Heart right ventricle (tissue), 16 donors: ENCODE results near the gene BRD2. TPM values are rescaled to one million over a fixed set of nuclear protein-coding genes. Genes with fewer than 3 reads are reported as not detected.
A peak's percentile ranks its signal among the peaks of the same experiment; 100 is the strongest.

Source experiments
- ATAC-seq, 8 donors: fragments of 200-7000 bp; cut with Tn5 transposase; one replicate each; pipeline ENCODE4 v1.9.1; 2020; ENCODE audit warnings: mild to moderate bottlenecking in 8 of 8, moderate library complexity in 8 of 8, moderate number of reproducible peaks in 1 of 8
- DNase-seq, 2 donors: peaks; one replicate each; pipeline ENCODE4 v3.0.0-alpha.2; 2020
- H3K27ac ChIP-seq, 10 donors: fragments of 200-600 bp; sonication (generic) in 2 of 10; one replicate each; pipeline versions ENCODE4 v1.5.0 to v1.8.0; 2020 to 2022; ENCODE audit warnings: mild to moderate bottlenecking in 3 of 10
- H3K27me3 ChIP-seq, 7 donors: fragments of 200-600 bp; one replicate each; pipeline ENCODE4 v1.8.0; 2021 to 2022; ENCODE audit warnings: mild to moderate bottlenecking in 2 of 7
- H3K36me3 ChIP-seq, 9 donors: fragments of 200-600 bp; sonication (generic) in 1 of 9; one replicate each; pipeline versions ENCODE4 v1.5.0 to v1.8.0; 2020 to 2022; ENCODE audit warnings: mild to moderate bottlenecking in 2 of 9
- H3K4me1 ChIP-seq, 9 donors: fragments of 200-600 bp; sonication (generic) in 1 of 9; one replicate each; pipeline versions ENCODE4 v1.5.0 to v1.8.0; 2020 to 2022; ENCODE audit warnings: mild to moderate bottlenecking in 4 of 9
- H3K4me3 ChIP-seq, 10 donors: fragments of 200-600 bp; sonication (generic) in 2 of 10; one replicate each; pipeline versions ENCODE4 v1.5.0 to v1.8.0; 2020 to 2022; ENCODE audit warnings: mild to moderate bottlenecking in 7 of 10, moderate library complexity in 2 of 10
- H3K9me3 ChIP-seq, 11 donors: fragments of 200-600 bp in 10 of 11; sonication (generic) in 2 of 11; one replicate each; pipeline versions ENCODE4 v1.5.0 to v1.8.0; 2013 to 2022; ENCODE audit warnings: mild to moderate bottlenecking in 2 of 11, control low read depth in 1 of 11, moderate library complexity in 1 of 11
- CTCF ChIP-seq, 9 donors: fragments of 200-600 bp; sonication (generic) in 2 of 9; IDR thresholded peaks; one replicate each; pipeline versions ENCODE4 v1.5.0 to v1.8.0; 2021 to 2022; ENCODE audit warnings: antibody characterized with exemption in 9 of 9, mild to moderate bottlenecking in 5 of 9, moderate library complexity in 1 of 9
- WGBS, 2 donors: extraction: QIAGEN DNeasy Blood & Tissue Kit; methylation state at CpG; one replicate each; pipeline ENCODE4 v1.1.7; 2013; ENCODE audit warnings: inconsistent platforms in 1 of 2; 5-methylcytosine and 5-hydroxymethylcytosine counted together
- intact Hi-C, 10 donors: fragments of 100-400 bp; cut with DNase I; formaldehyde crosslinking; loops; one replicate each; pipeline versions ENCODE4 v1.11.1 to v1.14.2; 2022
- polyA plus RNA-seq, 2 donors: library from polyadenylated mRNA; stranded (reverse); fragments of 200-250 nt; gene quantifications; one replicate each; pipeline ENCODE4 v1.2.3, GENCODE V29; 2013
- total RNA-seq, 10 donors: library from RNA; stranded (reverse); fragmentation: NEBNext Ultra II Directional in 3 of 10; extraction: Animal tissue kit (Norgen Biotek cat#: 25700) in 3 of 10; gene quantifications; one replicate each; pipeline versions ENCODE4 v1.2.1 to v1.2.4, GENCODE V29; 2021 to 2023
- donor health status: Arrhythmogenic right ventricular cardiomyopathy.
- donor health status: ischemic (EF 13 %, LVEDD 7.1; RV severe dilation, severe dysfunction).
- donor health status: healthy with polysubstance abuse.
- donor health status: DM: no; HTN: yes; CAD: no.
- donor health status: DM: no; HTN: no; CAD: no.
- donor health status: ischemic (EF 25% LVEDD 6.9; RV normal size, moderate dysfunction).
- donor health status: ischemic (EF 25% LVEDD 5.7; RV mildly dilated, moderate dysfunction).
- donor health status: healthy.
- donor health status: DM: yes; HTN: yes; CAD: no.
- donor health status: Ischemic cardiomyopathy.
- donor health status: ischemic (EF 35%, LVEDD 5.7; RV mildly dilated, moderate dysfunction).
- donor health status: nonischemic (EF 11% LVEDD 7.7; RV severe dilation, severe dysfunction).
- donor health status: DM: yes; HTN: yes; CAD: no.
- donor health status: PGD.
- donor health status: ischemic (EF 29% LVEDD 5.4; RV normal size, mild dysfunction).
- donor health status: nonischemic (EF 23%, LVEDD 6.1; RV moderate dilation, normal function).

The BRD2 gene
- total and polyA plus RNA-seq, 12 donors = 49.3 to 97.0 (median 74.9) TPM

DNA sequence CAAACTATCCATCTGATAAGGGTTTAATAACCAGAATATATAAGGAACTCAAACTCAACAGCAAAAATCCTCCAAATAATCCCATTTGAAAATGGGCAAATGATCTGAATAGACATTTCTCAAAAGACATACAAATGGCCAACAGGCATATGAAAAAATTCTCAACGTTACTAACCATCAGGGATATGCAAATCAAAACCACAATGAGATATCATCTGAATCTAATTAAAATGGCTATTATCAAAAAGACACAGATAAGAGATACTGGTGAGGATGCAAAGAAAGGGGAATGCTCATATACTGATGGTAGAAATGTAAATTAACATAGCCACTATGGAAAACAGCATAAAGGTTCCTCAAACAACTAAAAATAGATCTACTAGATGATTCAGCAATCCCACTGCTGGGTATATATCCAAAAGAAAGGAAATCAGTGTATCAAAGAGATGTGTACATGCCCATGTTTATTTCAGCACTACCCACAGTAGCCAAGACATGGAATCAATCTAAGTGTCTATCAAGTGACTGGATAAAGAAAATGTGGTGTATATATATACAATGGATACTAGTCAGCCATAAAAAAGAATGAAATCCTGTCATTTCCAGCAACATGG, 6.1 kb upstream of the BRD2 start:
- no peak overlapping the region for H3K27ac ChIP-seq
- ATAC-seq = no peak
- no peak for DNase-seq
- no peaks in the 10 kb centered on the region for H3K9me3 ChIP-seq
- no peak for TF ChIP-seq CTCF (IDR thresholded peaks at IDR 0.05)
- peaks cover 3 to 53% (median 15%) of the 10 kb centered on the region in 9 donors for H3K4me1 ChIP-seq
- no peaks in the 10 kb centered on the region for H3K36me3 ChIP-seq
- intact Hi-C loops = no loop called here
- H3K4me3 ChIP-seq = no peak overlapping the region
- H3K27me3 ChIP-seq = no peaks in the 10 kb centered on the region
- 73 to 77% methylated on average over 1 of the region's 1 CpG for WGBS, 2 donors

GRCh38 chr6:32963866-32964265, 4.5 kb upstream of the BRD2 start:
- Histone ChIP-seq H3K9me3 (no peaks in the 10 kb centered on the region), H3K4me3 (no peak overlapping the region), H3K27ac (peak overlapping the region in 1 of 10 donors; percentile 9), H3K36me3 (no peaks in the 10 kb centered on the region), H3K4me1 (peaks cover 3 to 59% (median 17%) of the 10 kb centered on the region in 9 donors), H3K27me3 (no peaks in the 10 kb centered on the region)
- no peak for TF ChIP-seq CTCF (IDR thresholded peaks at IDR 0.05)
- DNase-seq (no peak), ATAC-seq (no peak)
- 52 to 73% methylated on average over 1 of the region's 1 CpG for WGBS, 2 donors
- intact Hi-C loops = no loop called here

DNA sequence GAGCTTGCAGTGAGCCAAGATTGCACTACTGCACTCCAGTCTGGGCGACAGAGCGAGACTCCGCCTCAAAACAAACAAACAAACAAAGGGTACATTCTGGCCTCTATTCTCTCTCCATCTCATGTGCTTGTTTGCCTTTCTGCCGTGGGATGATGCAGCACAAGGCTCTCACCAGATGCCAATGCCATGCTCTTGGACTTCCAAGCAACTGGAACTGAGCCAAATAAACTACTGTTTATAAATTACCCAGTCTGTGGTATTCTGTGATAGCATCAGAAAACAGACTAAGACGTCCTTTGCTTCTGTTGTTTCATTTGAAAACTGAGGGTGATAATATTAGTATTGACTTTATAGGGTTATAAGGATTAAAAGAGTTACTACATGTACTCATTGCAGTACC, 3.6 kb upstream of the BRD2 start:
- Histone ChIP-seq H3K27ac (no peak overlapping the region), H3K4me3 (no peak overlapping the region), H3K4me1 (peaks cover 3 to 59% (median 17%) of the 10 kb centered on the region in 9 donors), H3K27me3 (no peaks in the 10 kb centered on the region), H3K36me3 (no peaks in the 10 kb centered on the region), H3K9me3 (no peaks in the 10 kb centered on the region)
- intact Hi-C loops = loop anchor here in 3 of 10 donors (5.0 kb wide), 3 partner anchors 32 to 233 kb away; no protein-coding TSS in a partner anchor
- TF ChIP-seq CTCF (IDR thresholded peaks at IDR 0.05) = no peak
- WGBS, 2 donors = 92 to 95% methylated on average over 5 of the region's 5 CpGs
- DNase-seq = no peak
- ATAC-seq = no peak

DNA sequence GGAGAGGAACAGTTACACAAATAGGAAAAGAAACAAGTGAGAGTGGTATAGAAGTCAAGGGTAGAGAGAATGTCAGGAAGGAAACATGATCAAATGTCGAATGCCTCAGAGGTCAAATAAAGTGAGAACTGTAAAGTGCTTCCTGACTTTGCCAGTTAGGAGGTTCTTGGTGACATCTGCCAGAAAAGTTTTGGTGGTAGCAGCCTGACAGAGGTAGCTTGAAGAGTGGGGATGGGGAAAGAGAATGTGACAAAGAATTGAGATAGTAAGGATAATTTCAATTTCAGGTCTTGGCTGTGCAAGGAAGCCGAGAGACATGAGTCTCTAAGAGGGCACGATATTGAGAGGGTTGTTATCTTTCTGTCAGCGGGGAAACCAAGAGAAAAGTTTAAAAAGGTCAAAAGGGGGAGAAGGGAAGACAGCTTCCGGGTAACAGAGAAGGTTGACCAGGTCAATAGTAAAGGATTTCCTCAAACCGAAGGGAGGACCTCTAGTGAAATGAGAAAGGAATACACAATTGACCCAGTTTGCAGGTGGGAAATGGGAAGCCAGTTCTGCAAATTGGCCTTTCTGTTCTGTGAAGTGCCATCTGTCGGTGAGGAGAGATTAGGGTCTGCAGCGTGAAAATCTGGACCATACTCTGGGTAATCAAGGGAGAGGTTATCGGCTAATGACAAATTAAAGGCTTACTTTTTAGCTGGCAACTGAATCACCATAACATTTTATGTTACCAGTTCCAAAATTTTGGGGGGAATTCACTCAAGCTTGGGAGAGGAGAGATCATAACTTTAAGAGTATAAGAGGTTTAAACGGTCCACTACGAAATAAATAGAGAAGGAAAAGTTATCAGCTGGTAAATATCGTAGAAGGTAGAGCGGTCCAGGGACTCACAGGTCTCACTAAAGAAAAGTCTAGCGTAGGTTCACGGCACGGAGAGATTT, 973 bp upstream of the BRD2 start:
- Histone ChIP-seq H3K36me3 (peaks cover 0 to 4% (median 2%) of the 10 kb centered on the region in 9 donors), H3K4me1 (peaks cover 3 to 55% (median 17%) of the 10 kb centered on the region in 9 donors), H3K27ac (peak overlapping the region; percentile 93 to 100 (median 100)), H3K9me3 (no peaks in the 10 kb centered on the region), H3K4me3 (peak overlapping the region; percentile 51 to 99 (median 90)), H3K27me3 (no peaks in the 10 kb centered on the region)
- peak in 1 of 2 donors; percentile 47 for DNase-seq
- peak in 8 of 9 donors; percentile 19 to 74 (median 52) for TF ChIP-seq CTCF (IDR thresholded peaks at IDR 0.05)
- 2 to 4% methylated on average over 16 of the region's 16 CpGs for whole genome bisulfite sequencing, 2 donors
- intact Hi-C loops = loop anchor here in 3 of 10 donors (1.0 to 5.0 kb wide), 4 partner anchors 14 to 230 kb away; partner anchors contain the start of gene HLA-DMA (in 2 of the 3)
- ATAC-seq = no peak
